HL-60 (cell line): ENCODE results near the gene IL1RL1.

Experiments used
- DNase-seq, 2 experiments: peaks; one replicate each; pipeline ENCODE4 v3.0.0-alpha.2; 2010 to 2020; ENCODE audit warnings: low read depth in 1 of 2, low spot score in 1 of 2
- H3K27ac ChIP-seq: fragments of 250-450 bp; sonication (Bioruptor Pico); replicated peaks from 2 replicates; pipeline ENCODE4 v1.5.1; 2020; ENCODE audit warnings: mild to moderate bottlenecking, moderate library complexity
- H3K27me3 ChIP-seq: fragments of 250-450 bp; sonication (Bioruptor Pico); 2 replicates; pipeline ENCODE4 v1.5.1; 2021; ENCODE audit warnings: mild to moderate bottlenecking, moderate library complexity; ENCODE audit not compliant: insufficient read depth, poor library complexity, severe bottlenecking
- H3K4me3 ChIP-seq: replicated peaks from 2 replicates; pipeline ENCODE4 v1.5.1; 2011; ENCODE audit warnings: mild to moderate bottlenecking, control low read depth, low read length; ENCODE audit not compliant: insufficient read depth
- CTCF ChIP-seq: IDR thresholded peaks from one replicate; pipeline ENCODE4 v1.5.1; 2011; ENCODE audit warnings: low read length, control low read depth, inconsistent platforms; ENCODE audit not compliant: insufficient read depth
- GABPA ChIP-seq: IDR thresholded peaks from 2 replicates; pipeline ENCODE4 v1.6.1; 2012; ENCODE audit warnings: low read depth
- POLR2AphosphoS5 ChIP-seq: IDR thresholded peaks from 2 replicates; pipeline ENCODE4 v1.6.1; 2012; ENCODE audit warnings: low read depth
- REST ChIP-seq: IDR thresholded peaks from 2 replicates; pipeline ENCODE4 v1.6.1; 2012; ENCODE audit warnings: low read depth; ENCODE audit not compliant: insufficient replicate concordance
- SPI1 ChIP-seq: IDR thresholded peaks from 2 replicates; pipeline ENCODE4 v1.6.1; 2012; ENCODE audit warnings: low read depth, mild to moderate bottlenecking, borderline replicate concordance

The IL1RL1 gene

GRCh38 chr2:102286041-102286440 lies 25.3 kb upstream of the IL1RL1 start:
- Histone ChIP-seq H3K27ac (no peak overlapping the region), H3K27me3 (no peaks in the 10 kb centered on the region), H3K4me3 (no peak overlapping the region)
- no peak for DNase-seq
- no peak for TF ChIP-seq POLR2AphosphoS5
- TF ChIP-seq CTCF = no peak
- TF ChIP-seq REST = no peak
- TF ChIP-seq SPI1 = no peak
- no peak for TF ChIP-seq GABPA

- Histone ChIP-seq H3K27ac (no peak overlapping the region), H3K4me3 (no peak overlapping the region), H3K27me3 (no peaks in the 10 kb centered on the region)
- DNase-seq = no peak
- TF ChIP-seq SPI1 (no peak), POLR2AphosphoS5 (no peak), CTCF (no peak), GABPA (no peak), REST (no peak)
Measured at GRCh38 chr2:102289129-102289528, 22.2 kb upstream of the IL1RL1 start.

- no peaks in the 10 kb centered on the region for H3K27me3 ChIP-seq
- H3K27ac ChIP-seq = no peak overlapping the region
- no peak for DNase-seq
- H3K4me3 ChIP-seq = no peak overlapping the region
- TF ChIP-seq REST (no peak), SPI1 (no peak), POLR2AphosphoS5 (no peak), CTCF (no peak), GABPA (no peak)
Measured at GRCh38 chr2:102290594-102290993, 20.8 kb upstream of the IL1RL1 start.
